GM19351 (cell line): Measurements from ENCODE around the gene ADGRE3.
"Not testable (repeated sequence)": the region's sequence is repeated elsewhere in the genome, so short reads cannot be mapped to it uniquely, and the experiment has no call there.

Source experiments
- ATAC-seq: cut with Tn5 transposase; IDR thresholded peaks from one replicate; pipeline ENCODE4 v1.9.1; 2021; ENCODE audit warnings: mild to moderate bottlenecking, moderate library complexity; ENCODE audit not compliant: unreplicated experiment

Gene ADGRE3

DNA sequence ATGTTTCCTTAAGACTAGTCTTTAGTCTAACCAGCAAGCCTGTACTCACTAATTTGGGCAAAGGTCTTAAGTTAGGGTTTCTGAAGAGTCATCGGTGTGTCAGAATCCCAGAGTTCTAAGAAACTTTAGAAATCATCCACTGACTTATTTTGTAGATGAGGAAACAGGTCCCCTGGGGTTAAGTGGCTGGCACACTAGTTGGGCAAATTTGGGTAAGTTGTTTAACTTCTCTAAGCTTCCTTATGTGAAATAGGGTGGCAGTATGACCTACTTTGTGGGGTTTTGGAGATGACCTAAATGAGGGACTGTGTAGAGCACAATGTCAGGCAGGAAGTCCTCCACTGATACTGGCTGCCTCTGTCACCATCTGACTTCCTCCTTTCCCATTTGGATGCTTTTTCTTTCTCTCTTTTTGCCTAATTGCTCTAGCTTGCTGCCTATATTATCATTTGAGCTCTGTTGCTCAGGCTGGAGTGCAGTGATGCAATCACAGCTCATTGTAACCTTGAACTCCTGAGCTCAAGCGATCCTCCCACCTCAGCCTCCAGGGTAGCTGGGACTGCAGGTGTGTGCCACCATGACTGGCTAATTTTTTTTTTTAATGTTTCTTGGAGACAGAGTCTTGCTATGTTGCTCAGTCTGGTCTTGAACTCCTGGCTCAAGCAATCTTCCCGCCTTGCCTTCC is 2.3 kb downstream of the ADGRE3 start:
- ATAC-seq: no peak

DNA sequence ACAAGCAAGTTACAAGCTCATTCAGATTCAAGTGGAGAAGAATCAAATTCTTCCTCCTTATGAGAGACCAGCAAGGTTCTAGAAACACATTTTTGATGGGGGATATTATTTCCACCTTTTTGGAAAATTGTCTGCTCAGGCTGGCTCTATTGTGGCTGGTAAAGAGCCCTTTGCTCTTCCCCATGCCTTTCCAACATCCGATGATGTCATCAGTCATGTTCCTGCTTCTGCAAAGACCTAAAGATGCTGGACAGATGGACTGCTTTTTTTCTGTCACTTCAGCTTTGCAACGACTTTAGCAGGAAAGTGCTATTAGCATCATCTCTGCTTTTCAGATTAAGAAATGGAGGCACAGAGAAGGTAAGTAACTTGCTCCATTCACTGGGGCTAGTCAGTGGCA is 4.2 kb downstream of the ADGRE3 start:
- no peak for ATAC-seq

DNA sequence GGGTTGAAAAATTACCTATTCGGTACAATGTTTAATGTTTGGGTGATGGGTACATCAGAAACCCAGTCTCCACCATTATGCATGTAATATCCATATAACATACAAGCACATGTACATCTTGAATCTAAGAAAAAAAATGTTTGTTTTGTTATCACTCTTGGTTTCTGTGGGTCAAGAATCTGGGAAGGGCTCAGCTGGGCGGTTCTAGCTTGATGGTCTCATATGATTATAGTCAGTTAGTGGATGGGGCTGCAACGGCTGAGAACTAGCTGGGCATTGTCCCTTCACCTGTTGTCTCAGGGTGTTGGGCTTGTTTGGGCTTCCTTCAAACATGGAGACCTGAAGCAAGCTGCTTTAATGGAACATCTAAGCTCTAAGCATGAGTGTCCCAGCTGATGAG is 4.7 kb downstream of the ADGRE3 start:
- no peak for ATAC-seq

DNA sequence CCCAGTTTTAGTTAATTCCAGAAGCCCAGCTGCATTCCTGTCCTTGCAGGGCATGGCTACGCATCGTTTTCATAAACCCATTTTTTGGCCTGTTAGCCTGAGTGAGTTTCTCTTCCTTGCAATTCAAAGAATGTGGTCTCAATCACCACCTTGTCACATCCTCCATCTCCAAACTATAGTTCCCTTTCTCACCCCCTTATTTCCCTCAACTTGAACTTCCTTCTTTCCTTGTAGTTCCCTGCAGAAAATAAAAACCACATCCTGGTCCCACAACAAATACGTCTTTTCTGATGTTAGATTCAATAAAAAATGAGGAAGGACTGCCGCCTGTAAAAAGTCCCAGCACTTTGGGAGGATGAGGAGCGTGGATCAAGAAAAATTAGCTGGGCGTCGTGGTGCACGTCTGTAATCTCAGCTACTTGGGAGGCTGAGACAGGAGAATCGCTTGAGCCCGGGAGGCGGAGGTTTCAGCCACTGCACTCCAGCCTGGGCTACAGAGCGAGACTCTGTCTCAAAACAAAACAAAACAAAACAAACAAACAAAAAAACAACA is 13.2 kb downstream of the ADGRE3 start:
- no peak for ATAC-seq

DNA sequence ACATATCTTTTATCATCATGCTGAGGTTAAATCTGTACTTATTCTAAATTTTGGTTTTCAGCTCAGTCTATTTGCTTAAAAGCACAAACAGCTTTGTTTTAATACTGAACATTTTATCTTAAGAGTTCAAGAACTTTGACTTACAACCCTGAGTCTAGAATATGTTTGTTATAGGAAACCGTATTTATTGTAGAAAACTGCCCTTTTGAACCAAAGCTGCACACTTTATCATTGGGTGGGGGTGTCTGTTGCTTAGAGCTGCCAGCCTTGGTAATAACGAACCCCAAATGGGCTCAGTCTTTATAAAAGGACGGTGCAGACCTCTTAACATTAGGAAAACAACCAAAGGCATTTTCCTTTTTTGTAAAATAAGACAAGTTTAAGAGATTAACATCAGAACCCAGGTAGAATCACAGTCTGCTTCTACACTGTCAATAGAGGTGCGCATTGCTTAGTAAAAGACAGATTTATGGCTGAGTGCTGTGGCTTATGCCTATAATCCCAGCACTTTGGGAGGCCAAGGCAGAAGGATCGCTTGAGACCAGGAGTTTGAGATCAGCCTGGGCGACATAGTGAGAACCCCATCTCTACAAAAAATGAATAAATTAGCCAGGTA is 14.7 kb downstream of the ADGRE3 start:
- no peak for ATAC-seq

DNA sequence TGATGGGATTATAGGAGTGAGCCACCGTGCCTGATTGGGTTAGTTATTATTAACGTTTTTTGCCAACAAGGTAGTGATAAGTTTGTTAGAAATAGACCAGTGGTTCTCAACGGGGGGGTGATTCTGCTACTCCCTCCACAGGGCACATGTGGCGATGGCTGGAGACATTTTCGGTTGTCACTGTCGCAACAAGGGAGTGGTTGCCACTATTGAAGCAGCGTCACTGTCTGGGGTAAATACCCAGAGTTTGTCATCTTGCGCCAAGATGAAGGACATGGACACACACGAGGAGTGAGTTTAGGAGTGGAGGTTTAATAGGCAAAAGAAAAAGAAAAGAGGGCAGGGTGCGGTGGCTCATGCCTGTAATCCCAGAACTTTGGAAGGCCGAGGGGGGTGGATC is 18.9 kb downstream of the ADGRE3 start:
- no peak for ATAC-seq

DNA sequence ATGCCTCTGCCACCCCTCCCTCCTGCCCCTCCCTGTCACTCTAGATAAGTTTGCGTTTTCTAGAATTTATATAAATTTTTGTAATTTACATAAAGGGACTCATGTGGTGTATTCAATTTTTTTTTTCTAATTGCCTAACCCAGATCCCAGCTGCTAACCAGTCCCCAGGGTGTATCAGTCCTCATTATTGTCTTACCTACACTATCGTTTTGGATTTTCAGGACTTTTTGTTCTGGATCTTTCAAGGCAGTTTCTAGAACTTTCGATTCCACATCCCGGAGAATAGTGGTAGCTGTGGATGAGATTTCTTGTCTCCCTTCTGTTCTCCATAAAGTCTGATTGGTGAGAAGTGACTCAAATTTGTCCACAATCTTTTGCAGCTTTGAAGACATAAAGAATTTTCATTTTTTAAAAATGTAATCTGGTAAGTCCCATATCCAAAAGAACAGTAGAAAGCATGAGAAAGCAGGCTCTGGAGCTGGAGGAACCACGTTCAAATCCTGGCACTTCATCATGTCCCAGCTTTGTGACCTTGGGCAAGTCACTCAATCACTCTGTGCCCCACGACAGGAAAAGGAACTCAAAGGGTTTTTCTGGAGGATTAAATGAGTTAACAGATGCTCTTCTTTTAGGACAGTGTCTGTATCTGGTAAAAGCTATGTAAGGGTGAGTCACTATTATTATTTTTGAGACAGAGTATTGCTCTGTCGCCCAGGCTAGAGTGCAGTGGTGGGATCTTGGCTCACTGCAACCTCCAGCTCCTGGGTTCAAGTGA is 19.7 kb downstream of the ADGRE3 start:
- no peak for ATAC-seq

DNA sequence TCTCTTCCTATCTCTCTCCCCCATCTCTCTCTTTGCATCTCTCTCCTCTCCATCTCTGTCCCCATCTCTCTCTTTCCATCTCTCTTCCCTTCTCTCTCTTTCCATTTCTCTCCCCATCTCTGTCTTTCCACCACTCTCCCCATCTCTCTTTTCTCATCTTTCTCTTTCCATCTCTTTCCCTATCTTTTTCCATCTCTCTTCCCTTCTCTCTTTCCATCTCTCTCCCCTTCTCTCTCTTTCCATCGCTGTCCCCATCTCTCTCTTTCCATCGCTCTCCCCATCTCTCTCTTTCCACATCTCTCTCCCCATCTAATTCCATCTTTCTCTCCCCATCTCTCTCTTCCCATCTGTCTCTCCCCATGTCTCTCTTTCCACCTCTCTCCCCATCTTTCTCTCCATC is 24.5 kb downstream of the ADGRE3 start:
- ATAC-seq: no peak

DNA sequence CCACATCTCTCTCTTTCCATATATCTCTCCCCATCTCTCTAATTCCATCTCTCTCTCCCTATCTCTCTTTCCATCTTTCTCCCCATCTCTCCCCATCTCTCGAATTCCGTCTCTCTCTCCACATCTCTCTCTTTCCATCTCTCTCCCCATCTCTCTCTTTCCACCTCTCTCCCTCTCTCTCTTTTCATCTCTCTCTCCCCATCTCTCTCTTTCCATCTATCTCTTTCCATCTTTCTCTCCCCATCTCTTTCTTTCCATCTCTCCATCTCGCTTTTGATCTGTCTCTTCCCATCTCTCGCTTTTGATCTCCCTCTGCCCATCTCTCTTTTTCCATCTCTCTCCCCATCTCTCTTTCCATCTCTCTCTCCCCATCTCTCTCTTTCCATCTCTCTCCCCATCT is 25.6 kb downstream of the ADGRE3 start:
- no peak for ATAC-seq

DNA sequence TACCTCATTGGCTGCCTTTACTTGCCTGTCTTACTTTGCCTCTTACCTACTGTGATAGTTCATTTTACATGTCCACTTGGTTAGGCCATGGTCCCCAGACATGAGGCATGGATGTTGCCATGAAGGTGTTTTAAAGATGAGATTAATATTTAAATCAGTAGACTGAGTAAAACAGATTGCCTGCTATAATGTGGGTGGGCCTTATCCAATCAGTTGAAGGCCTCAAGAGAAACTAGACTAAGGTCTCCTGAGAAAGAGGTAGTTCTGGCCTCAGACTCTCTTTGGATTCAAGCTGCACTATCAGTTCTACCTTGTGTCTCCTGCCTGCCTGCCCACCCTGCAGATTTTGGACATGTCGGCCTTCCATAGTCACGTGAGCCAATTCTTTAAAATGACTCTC is 26.1 kb downstream of the ADGRE3 start:
- no peak for ATAC-seq

DNA sequence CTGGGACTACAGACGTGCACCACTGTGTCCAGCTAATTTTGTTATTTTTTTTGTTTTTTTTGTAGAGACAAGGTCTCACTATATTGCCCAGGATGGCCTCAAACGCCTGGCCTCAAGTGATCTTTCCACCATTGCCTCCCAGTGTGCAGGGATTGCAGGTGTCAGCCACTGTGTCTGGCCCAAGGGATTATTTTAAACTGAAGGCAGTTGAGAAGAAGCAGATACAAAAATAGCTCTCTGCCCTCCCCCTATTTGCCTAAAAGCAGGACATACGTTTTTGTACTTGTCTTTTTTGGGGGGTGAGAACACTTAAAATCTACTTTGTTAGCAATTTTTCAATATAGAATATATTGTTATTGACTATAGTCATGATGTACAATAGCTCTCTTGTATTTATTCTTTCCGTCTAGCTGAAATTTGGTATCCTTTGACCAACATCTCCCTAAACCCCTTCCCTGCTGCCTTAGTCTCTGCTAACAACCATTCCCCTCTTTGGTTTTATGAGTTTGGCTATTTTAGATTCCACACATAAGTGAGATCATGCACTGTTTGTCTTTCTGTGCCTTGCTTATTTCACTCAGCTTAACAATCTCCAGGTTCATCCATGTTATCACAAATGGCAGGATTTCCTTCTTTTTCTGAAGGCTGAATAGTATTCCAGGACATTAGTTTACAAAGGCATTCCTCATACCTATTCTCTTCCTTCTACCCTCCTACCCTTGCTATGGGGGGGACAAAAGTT is 34.9 kb downstream of the ADGRE3 start:
- ATAC-seq: no peak

DNA sequence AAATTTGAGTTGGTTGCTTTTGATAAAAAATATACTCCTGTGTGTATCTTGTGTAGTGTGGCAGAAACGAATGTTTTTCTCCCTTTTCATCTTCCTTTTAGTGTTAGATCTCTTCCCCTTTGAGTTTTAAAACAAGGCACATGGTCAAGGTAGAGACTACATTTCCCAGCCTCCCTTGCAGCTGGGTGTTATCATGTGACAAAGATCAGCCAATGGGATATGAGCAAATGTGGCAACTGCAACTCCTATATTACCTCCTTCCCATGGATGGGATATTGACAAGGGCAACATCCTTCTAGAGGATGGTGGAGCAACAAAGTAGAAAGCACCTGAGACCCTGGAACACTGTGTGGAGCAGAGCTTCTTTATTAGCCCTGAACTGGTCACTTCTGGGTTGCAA is 42.4 kb downstream of the ADGRE3 start:
- no peak for ATAC-seq

DNA sequence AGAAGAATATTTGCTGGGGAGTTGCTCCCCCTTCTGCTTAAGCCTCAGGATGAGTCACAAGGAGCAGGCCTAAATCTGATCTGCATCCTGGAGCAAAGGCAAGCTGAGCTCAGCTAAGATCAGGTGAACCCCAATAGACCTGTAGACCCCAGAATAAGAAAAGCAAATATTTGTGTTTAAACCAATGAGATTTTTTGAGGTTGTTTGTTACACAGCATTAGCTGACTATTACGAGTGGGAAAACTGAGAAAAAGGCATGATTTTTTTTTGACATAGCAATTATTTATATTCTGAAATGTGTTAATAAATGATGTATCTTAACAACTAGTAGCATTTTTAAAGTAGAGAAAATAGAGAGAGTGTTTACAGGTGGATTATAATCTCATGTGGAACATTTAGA is 45.1 kb downstream of the ADGRE3 start:
- ATAC-seq: no peak

DNA sequence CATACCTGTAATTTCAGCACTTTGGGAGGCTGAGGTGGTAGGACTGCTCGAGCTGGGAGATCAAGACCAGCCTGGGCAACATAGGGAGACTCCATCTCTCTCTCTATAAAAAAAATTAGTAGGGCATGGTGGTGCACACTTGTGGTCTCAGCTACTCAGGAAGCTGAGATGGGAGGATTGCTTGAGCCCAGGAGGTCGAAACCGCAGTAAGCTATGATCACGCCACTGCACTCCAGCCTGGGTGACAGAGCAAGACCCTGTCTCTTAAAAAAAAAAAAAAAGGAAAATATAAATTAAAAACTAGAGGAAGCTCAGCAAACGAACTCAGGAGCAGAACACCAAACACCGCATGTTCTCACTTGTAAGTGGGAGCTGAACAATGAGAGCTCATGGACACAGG is 50.2 kb downstream of the ADGRE3 start:
- ATAC-seq: not testable (repeated sequence)

DNA sequence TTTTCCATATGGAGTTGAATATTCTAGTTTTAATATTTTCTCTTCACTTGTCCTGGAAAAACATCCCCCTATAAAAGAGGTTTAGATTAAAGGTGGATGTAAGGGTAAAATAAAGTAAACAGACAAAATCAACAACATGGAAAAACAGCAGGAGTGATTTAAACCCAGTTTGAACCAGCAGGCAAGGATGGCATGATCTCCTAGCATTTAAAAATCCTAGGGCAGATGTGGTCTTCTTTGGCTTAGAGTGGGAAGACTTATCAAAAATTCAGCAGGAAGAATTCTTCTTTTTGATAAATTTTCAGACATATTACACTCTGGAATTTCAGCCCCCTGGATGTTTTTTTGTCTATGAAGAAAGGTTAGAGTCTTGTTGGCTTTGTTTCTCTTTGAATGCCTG is 55.2 kb downstream of the ADGRE3 start:
- ATAC-seq: no peak

DNA sequence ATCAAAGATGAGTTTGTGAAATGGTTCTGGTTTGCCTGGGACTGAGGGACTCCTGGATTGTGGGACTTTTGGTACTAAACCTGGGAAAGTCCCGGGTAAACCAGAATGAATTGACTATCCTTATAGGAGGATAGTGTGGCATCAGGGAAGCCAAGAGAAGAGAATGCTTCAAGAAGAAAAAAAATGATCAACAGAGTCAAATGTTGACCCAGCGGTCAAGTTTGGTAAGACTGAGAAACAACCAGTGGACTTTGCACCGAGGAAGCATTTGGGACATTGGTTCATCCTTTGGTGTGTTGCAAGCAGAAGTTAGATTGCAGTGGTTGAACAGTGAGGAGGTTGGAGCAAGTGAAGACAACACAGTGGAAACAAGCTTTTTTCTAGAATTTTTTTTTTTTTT is 58.2 kb downstream of the ADGRE3 start:
- ATAC-seq: no peak

DNA sequence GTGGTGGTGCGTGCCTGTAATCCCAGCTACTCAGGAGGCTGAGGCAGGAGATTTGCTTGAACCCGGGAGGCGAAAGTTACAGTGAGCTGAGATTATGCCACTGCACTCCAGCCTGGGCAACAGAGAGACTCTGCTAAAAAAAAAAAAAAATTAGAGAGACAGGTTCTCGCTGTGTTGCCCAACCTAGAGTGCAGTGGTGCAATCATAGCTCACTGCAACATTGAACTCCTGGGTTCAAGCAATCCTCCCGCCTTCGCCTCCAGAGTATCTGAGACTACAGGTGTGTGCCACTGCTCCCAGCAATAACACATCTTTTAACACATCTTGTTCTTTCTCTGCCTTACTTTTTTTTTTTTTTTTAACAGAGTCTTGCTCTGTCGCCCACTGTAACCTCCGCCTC is 59.0 kb downstream of the ADGRE3 start:
- no peak for ATAC-seq

DNA sequence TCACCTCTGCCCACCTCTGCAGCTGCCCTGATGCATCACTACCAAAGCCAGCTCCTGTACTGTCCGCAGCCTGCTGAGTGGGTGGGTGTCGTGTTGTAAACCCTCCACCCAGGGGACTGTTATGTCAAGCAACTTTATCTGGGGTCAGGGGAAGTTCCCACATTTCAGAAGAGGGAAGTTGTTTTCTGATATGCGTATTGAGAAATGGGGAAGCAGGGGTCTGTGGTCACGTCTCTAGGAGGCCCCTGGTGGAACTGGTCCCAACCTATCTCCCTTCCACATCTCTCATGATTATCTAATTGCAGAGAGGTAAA is 60.6 kb downstream of the ADGRE3 start:
- ATAC-seq: no peak

DNA sequence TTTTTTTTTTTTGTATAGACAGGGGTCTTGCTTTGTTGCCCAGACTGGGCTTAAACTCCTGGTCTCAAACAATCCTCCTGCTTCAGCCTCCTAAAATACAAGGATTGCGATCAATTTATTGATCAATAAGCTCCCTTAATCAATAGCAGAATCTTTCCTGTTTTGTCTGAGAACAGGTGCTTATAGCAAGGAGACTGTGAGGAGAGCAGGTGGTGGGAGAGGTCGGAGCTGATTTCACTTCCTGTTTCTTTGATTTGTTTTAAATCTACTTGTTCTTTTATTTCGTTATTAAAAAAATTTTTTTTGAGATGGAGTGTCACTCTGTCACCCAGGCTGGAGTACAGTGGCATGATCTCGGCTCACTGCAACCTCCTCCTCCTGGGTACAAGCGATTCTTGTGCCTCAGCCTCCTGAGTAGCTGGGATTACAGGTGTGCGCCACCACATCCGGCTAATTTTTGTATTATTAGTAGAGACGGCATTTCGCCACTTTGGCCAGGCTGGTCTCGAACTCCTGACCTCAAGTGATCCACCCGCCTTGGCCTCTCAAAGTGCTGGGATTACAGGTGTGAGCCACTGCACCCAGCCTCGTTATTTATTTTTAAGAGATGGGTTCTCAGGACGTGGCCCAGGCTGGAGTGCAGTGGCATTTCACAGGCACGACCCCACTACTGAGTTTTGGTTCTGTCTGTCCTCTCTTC is 61.1 kb downstream of the ADGRE3 start:
- ATAC-seq: not testable (repeated sequence)

DNA sequence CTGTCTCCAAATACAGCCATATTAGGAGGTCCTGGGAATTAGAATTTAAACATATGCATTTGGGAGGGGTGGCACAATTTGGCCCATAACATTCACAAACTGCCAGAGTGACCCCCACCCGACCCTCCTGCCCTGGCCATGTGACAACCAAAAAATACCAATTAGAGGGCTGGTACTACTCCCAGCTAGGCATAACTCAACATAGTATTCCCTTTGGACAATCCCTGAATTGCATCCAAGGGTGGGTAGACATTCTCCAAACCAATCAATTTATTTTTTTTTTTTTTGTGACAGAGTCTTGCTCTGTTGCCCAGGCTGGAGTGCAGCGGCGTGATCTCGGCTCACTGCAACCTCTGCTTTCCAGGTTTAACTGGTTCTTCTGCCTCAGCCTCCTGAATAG is 62.0 kb downstream of the ADGRE3 start:
- no peak for ATAC-seq

DNA sequence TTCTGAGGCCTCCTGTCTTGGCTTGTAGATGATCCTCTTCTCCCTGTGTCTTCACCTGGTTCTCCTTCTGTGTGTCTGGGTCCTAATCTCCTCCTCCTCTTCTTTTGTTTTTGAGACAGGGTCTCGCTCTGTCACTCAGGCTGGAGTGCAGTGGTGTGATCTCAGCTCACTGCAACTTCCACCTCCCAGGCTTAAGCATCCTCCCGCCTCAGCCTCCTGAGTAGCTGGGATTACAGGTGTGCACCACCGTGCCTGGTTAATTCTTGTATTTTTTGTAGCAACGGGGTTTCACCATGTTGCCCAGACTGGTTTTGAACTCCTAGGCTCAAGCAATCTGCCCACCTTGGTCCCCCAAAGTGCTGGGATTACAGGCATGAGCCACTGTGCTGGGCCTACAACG is 62.4 kb downstream of the ADGRE3 start:
- ATAC-seq: not testable (repeated sequence)
